ENCODE results near the gene EIF3CL.
"Not testable (repeated sequence)": the region's sequence is repeated elsewhere in the genome, so short reads cannot be mapped to it uniquely, and the experiment has no call there.

Gene EIF3CL

GRCh38 chr16:28363408-28363807, 40.2 kb downstream of the EIF3CL start, which contains the start of gene NPIPB6:
NPIPB6 (minus strand) TSS chr16:28363508; CDS start chr16:28362822, 686 bp downstream.
- DNase-seq (ENCODE audit: low read depth), result not testable (repeated sequence)

DNA sequence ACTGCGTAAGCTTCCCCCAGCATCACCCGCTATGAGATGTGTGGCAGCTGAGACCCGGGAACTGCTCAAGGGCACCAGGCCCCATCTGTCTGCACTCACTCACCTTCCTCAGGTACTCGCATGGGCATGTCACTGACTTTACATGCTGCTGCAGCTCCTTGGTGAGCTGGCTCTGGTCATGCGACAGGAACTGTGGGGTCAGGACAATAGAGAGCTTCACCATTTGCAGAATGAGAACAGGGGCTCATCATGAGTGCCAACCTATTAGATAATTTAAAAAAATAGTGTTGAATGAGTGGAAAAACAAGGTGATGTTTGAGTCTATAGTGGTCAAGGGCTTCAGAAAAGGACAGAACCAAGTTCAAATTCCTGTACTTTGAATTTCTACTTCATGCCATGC, 41.0 kb downstream of the EIF3CL start:
- not testable (repeated sequence) for DNase-seq (ENCODE audit: low read depth)

DNA sequence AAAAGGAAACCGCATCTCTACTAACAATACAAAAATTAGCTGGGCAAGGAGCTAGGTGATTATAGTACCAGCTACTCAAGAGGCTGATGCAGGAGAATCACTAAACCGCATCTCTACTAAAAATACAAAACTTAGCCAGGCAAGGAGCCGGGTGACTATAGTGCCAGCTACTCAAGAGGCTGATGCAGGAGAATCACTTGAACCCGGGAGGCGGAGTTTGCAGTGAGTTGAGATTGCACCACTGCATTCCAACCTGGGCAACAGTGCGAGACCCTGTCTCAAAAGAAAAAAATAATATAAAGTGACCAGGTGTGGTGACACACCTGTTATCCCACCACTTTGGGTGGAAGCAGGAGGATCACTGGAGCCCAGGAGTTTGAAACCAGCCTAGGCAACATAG, 65.4 kb downstream of the EIF3CL start:
- not testable (repeated sequence) for DNase-seq (ENCODE audit: low read depth)

DNA sequence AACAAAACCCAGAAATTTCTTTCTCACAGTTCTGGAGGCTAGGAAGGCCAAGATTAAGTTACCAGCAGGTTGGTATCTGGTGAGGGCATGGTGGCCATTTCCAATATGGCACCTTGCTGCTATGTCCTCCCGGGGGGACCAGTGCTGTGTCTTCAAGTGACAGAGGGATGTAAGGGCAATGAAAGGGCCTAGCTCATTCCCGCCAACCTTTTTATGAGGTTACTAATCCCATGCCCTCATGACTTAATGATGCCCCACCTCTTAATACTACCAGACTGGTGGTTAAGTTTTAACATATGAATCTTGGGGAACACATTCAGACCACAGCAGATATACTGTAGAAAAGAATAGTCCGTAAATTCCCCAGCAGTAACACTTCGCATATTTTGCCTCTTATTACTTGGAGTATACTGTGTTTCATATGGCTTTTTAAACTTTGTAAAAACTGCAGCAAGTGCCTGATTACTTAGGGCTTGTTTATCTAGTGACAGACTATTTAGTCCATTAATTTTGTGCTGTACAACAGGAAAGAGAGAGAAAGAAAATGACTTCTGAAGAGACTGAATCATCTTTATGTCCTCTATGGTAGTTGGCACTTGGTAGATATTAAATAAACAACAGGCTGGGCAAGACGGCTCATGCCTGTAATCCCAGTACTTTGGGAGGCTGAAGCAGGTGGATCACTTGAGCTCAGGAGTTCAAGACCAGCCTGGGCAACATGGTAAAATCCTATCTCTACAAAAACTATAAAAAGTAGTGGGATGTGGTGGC, 66.5 kb downstream of the EIF3CL start:
- not testable (repeated sequence) for DNase-seq (ENCODE audit: low read depth)

DNA sequence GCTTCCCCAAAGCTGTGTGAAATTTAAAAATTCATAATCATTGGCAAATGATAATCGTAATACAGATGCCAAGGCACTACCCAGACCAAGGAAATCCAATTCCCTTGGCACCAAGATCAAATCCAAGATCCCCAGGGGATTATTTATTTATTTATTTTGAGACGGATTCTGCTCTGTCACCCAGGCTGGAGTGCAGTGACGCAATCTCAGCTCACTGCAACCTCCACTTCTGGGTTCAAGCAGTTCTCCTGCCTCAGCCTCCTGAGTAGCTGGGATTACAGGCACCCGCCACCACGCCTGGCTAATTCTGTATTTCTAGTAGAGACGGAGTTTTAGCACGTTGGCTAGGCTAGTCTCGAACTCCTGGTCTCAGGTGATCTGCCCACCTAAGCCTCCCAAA, 68.0 kb downstream of the EIF3CL start:
- DNase-seq (ENCODE audit: low read depth), result not testable (repeated sequence)

DNA sequence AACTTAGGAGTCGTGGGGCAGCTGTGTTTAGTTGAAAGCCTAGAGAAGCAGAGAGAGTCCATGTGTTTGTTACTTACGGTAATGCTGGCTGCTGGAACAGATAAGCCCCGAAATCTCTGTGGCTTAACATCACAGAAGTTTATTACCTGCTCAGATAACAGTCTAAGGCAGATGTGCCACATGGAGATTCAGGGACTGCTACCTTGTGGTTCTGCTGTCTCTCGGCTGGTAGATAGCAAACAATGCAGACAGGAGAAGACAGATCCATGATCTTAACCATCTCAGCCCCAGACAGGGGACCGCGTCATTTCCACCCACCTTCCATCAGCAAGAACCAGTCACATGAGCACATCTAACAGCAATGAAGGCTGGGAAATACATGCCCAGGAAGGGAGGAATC, 71.0 kb downstream of the EIF3CL start:
- DNase-seq (ENCODE audit: low read depth), result not testable (repeated sequence)

GRCh38 chr16:28330981-28331380, 72.7 kb downstream of the EIF3CL start:
- DNase-seq (ENCODE audit: low read depth), result not testable (repeated sequence)

- not testable (repeated sequence) for DNase-seq (ENCODE audit: low read depth)
Observed at GRCh38 chr16:28330232-28330631, 73.4 kb downstream of the EIF3CL start.
